ENCODE measurements around the gene SV2C.

Gene SV2C

DNA sequence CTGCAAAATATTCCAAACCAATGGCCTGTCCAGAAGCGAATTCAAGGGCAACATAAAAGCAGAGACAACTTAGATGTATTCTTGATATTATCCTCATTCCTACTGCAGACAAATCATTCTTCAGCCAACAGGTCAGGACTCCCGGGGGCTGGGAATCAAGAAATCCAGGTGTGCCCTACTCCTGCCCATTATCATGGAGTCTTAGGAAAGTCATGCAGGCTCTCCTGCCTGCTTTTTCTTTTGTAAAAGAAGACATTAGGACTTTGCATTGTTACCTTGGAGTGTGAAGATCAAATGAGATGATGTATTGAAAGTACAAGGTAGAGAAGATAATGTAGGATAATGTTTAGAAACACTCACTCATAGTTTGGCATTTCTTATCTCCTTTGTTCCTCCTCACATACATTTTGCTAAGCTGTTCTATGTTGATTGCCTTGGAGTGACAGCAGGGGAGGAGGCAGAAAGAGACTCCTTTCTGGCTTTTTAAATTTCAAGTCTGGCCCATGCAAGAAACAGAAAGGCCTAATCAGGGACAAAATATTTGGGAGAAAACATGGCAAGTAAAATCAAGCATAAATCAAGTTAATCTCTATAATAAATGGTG lies 113.8 kb downstream of the SV2C start:
- Histone ChIP-seq H3K4me3 (ENCODE audit: low read depth in 1 of 5, low read length in 5 of 5) (no peak overlapping the region), H3K9ac (ENCODE audit: low read length in 5 of 5) (no peak overlapping the region), H3K27me3 (ENCODE audit: control insufficient read depth in 5 of 5, insufficient read depth in 4 of 5, low read length in 5 of 5) (peaks cover 0 to 5% (median 0%) of the 10 kb centered on the region in 5 donors), H3K9me3 (ENCODE audit: control insufficient read depth in 5 of 5, low read length in 5 of 5) (no peaks in the 10 kb centered on the region), H3K36me3 (ENCODE audit: control insufficient read depth in 5 of 5, insufficient read depth in 5 of 5, low read length in 5 of 5) (no peaks in the 10 kb centered on the region), H3K27ac (ENCODE audit: low read depth, low read length) (no peak overlapping the region), H3K4me1 (ENCODE audit: control insufficient read depth in 5 of 5, insufficient read depth in 5 of 5, low read length in 5 of 5) (no peaks in the 10 kb centered on the region)

DNA sequence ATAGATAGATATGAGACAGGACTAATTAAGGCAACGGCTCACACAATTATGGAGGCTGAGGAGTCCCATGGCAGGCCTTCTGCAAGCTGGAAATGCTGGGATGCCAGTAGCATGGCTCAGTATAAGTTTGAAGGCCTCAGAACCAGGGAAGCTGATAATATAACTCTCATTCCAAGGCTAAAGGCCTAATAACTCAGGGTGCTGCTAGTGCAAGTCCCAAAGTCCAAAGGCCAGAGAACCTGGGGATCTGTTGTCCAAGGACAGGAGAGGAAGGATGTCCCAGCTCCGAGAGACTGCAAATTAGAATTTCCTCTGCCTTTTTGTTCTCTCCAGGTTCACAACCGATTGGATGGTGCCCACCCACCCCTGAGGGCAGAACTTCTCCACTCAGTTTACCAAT lies 114.5 kb downstream of the SV2C start:
- H3K9ac ChIP-seq (ENCODE audit: low read length in 5 of 5) = no peak overlapping the region
- no peak overlapping the region for H3K27ac ChIP-seq (ENCODE audit: low read depth, low read length)
- peaks cover 0 to 5% (median 0%) of the 10 kb centered on the region in 5 donors for H3K27me3 ChIP-seq (ENCODE audit: control insufficient read depth in 5 of 5, insufficient read depth in 4 of 5, low read length in 5 of 5)
- H3K4me3 ChIP-seq (ENCODE audit: low read depth in 1 of 5, low read length in 5 of 5) = no peak overlapping the region
- H3K36me3 ChIP-seq (ENCODE audit: control insufficient read depth in 5 of 5, insufficient read depth in 5 of 5, low read length in 5 of 5) = no peaks in the 10 kb centered on the region
- H3K4me1 ChIP-seq (ENCODE audit: control insufficient read depth in 5 of 5, insufficient read depth in 5 of 5, low read length in 5 of 5) = no peaks in the 10 kb centered on the region
- H3K9me3 ChIP-seq (ENCODE audit: control insufficient read depth in 5 of 5, low read length in 5 of 5) = no peaks in the 10 kb centered on the region

DNA sequence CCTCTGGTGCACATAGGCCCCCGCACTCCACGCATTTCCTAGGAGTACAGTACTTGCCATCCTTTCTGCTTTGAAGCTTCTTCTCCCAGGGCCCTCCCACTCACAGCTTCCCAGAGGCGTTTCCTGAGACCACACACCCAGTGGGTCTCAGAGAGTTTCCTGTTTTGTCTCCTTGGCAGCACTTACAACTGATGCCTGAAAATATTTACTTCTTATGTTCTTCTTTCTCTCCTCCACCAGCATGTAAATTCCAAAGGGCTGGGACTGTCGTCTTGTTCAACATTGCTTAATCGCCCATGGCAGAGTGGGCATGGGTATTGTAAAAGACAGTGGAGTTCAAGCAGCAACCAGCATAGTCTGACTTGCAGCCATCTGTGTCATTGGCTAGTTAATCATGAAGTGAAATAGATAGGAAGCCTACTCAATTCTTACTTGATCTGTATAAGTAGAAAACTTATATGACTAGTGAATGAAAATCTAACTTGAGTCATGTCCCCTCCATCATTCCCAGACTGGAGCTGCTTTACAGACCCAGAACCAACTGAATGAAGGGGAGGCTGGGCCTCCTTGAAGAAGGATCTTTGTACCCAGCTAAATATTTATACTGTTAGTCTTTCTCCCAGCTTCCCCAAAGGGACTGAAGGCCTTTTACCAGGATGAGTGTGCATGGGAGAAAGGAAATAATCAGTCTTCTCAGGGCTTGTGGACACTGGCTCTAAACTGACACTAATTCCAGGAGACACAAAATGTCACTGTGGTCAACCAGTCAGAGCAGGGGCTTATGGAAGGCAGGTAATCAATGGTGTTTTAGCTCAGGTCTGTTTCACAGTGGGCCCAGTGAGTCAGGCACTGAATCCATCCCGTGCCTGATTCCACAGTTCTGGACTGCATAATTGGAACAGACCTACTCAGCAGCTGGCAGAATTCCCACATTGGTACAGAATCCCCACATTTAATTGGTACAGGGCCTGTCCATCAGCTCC lies 116.4 kb downstream of the SV2C start:
- Histone ChIP-seq H3K4me3 (ENCODE audit: low read depth in 1 of 5, low read length in 5 of 5) (no peak overlapping the region), H3K36me3 (ENCODE audit: control insufficient read depth in 5 of 5, insufficient read depth in 5 of 5, low read length in 5 of 5) (no peaks in the 10 kb centered on the region), H3K9ac (ENCODE audit: low read length in 5 of 5) (no peak overlapping the region), H3K27ac (ENCODE audit: low read depth, low read length) (no peak overlapping the region), H3K4me1 (ENCODE audit: control insufficient read depth in 5 of 5, insufficient read depth in 5 of 5, low read length in 5 of 5) (no peaks in the 10 kb centered on the region), H3K27me3 (ENCODE audit: control insufficient read depth in 5 of 5, insufficient read depth in 4 of 5, low read length in 5 of 5) (peaks cover 0 to 5% (median 0%) of the 10 kb centered on the region in 5 donors), H3K9me3 (ENCODE audit: control insufficient read depth in 5 of 5, low read length in 5 of 5) (no peaks in the 10 kb centered on the region)

DNA sequence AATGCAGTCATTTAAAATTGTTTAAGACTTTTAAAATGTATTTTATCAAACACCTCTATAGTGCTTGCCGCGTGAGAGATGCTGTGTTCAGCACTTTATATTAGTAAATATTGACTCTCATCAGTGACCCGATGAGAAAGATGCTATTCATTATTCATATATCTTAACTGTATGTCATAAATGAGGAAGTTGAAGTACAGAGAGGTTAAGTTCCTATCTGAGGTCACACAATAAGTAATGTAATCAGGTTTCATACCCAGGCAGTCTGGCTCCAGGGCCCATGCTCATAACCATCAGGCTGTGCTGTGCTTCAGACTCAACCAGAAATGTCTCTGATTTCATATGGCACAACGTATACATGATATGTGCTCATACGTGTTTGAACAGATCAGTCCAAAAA lies 119.0 kb downstream of the SV2C start:
- Histone ChIP-seq H3K4me1 (ENCODE audit: control insufficient read depth in 5 of 5, insufficient read depth in 5 of 5, low read length in 5 of 5) (no peaks in the 10 kb centered on the region), H3K9ac (ENCODE audit: low read length in 5 of 5) (no peak overlapping the region)

DNA sequence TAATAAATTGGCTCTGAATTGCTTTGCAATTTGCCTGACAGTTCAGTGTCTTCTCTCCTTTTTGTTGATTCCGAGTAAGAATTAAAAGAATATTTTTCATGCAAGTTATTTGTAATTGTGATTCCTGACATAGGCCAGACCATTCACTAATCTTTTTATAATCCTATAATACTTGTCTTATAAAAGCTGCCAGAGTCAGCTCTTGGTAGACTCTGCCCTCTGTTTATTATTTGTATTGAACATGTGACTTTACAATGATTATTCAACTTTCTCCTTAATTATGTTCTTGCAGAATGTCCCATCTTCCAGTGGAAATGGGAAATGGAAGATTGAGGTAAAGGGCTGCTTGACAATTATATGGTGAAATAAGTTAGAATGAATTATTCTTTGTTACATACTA lies 121.0 kb downstream of the SV2C start:
- Histone ChIP-seq H3K27me3 (ENCODE audit: control insufficient read depth in 5 of 5, insufficient read depth in 4 of 5, low read length in 5 of 5) (no peaks in the 10 kb centered on the region), H3K4me1 (ENCODE audit: control insufficient read depth in 5 of 5, insufficient read depth in 5 of 5, low read length in 5 of 5) (no peaks in the 10 kb centered on the region), H3K9me3 (ENCODE audit: control insufficient read depth in 5 of 5, low read length in 5 of 5) (peaks cover 0 to 3% (median 0%) of the 10 kb centered on the region in 5 donors), H3K9ac (ENCODE audit: low read length in 5 of 5) (no peak overlapping the region), H3K4me3 (ENCODE audit: low read depth in 1 of 5, low read length in 5 of 5) (no peak overlapping the region), H3K27ac (ENCODE audit: low read depth, low read length) (no peak overlapping the region), H3K36me3 (ENCODE audit: control insufficient read depth in 5 of 5, insufficient read depth in 5 of 5, low read length in 5 of 5) (no peaks in the 10 kb centered on the region)

More for the DNA sequence above, 119.0 kb downstream of the SV2C start:
- no peaks in the 10 kb centered on the region for H3K9me3 ChIP-seq (ENCODE audit: control insufficient read depth in 5 of 5, low read length in 5 of 5)
- no peaks in the 10 kb centered on the region for H3K36me3 ChIP-seq (ENCODE audit: control insufficient read depth in 5 of 5, insufficient read depth in 5 of 5, low read length in 5 of 5)
- H3K4me3 ChIP-seq (ENCODE audit: low read depth in 1 of 5, low read length in 5 of 5) = no peak overlapping the region
- no peaks in the 10 kb centered on the region for H3K27me3 ChIP-seq (ENCODE audit: control insufficient read depth in 5 of 5, insufficient read depth in 4 of 5, low read length in 5 of 5)
- H3K27ac ChIP-seq (ENCODE audit: low read depth, low read length) = no peak overlapping the region

DNA sequence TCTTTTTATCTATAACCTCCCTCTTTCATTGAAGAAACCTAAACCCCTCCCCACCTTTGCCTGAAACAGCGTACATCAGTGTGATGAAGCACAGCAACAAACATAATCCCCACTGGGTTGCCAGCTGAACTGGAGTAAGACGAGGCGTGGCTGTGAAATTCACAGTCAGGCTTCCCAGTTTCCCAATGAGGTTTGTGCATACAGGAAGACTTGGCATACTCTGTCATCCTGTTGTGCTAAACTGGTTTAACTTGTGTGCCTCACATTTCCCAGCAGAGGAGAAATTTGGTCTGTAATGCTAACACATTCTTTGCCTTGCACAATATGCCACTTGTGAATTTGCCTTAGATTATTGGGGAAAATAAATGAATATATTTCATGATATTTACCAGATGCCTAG lies 121.5 kb downstream of the SV2C start:
- Histone ChIP-seq H3K27me3 (ENCODE audit: control insufficient read depth in 5 of 5, insufficient read depth in 4 of 5, low read length in 5 of 5) (no peaks in the 10 kb centered on the region), H3K9me3 (ENCODE audit: control insufficient read depth in 5 of 5, low read length in 5 of 5) (peaks cover 3 to 9% (median 3%) of the 10 kb centered on the region in 5 donors), H3K27ac (ENCODE audit: low read depth, low read length) (no peak overlapping the region), H3K4me3 (ENCODE audit: low read depth in 1 of 5, low read length in 5 of 5) (no peak overlapping the region), H3K4me1 (ENCODE audit: control insufficient read depth in 5 of 5, insufficient read depth in 5 of 5, low read length in 5 of 5) (no peaks in the 10 kb centered on the region), H3K9ac (ENCODE audit: low read length in 5 of 5) (no peak overlapping the region), H3K36me3 (ENCODE audit: control insufficient read depth in 5 of 5, insufficient read depth in 5 of 5, low read length in 5 of 5) (no peaks in the 10 kb centered on the region)

DNA sequence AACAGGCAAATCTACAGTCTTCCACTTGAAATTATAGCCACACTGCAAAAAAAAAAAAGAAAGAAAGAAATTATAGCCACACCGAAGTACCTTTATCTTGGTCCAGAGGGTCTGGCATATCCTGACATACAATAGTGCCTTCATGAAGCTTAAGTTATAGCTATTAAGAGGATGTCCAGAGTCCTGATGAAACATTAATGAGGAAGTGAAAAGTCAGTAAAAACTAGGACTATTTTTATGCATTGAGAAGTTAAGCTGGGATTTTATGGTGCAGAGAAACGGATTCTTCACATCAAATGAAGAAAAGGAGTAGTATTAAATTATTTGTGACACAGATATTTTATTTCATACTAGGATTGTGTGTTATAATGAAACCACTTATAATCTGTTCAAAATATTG lies 123.9 kb downstream of the SV2C start:
- H3K9ac ChIP-seq (ENCODE audit: low read length in 5 of 5) = no peak overlapping the region

DNA sequence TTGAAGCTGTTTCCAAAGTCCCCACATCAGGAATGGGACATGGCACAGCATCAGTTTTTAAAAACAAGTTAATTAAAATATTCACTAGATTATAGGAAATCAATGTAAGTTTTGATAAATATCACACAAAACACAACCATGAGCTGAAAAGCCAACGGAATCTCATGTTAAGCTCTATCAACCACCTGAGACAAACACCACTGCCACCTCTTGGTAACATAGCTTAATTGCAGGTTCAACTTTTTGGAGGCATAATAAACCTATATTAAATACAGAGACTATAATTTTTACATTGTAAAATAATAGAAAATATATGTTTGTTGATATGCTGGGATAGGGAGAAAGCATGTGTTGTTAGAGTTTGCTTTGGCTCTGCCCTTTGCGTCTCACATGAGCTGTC lies 126.1 kb downstream of the SV2C start:
- H3K4me1 ChIP-seq (ENCODE audit: control insufficient read depth in 5 of 5, insufficient read depth in 5 of 5, low read length in 5 of 5) = no peaks in the 10 kb centered on the region
- no peak overlapping the region for H3K27ac ChIP-seq (ENCODE audit: low read depth, low read length)
- H3K9ac ChIP-seq (ENCODE audit: low read length in 5 of 5) = no peak overlapping the region
- H3K36me3 ChIP-seq (ENCODE audit: control insufficient read depth in 5 of 5, insufficient read depth in 5 of 5, low read length in 5 of 5) = no peaks in the 10 kb centered on the region
- no peak overlapping the region for H3K4me3 ChIP-seq (ENCODE audit: low read depth in 1 of 5, low read length in 5 of 5)
- H3K27me3 ChIP-seq (ENCODE audit: control insufficient read depth in 5 of 5, insufficient read depth in 4 of 5, low read length in 5 of 5) = no peaks in the 10 kb centered on the region
- H3K9me3 ChIP-seq (ENCODE audit: control insufficient read depth in 5 of 5, low read length in 5 of 5) = peaks cover 3 to 11% (median 4%) of the 10 kb centered on the region in 5 donors

More for the DNA sequence above, 123.9 kb downstream of the SV2C start:
- H3K36me3 ChIP-seq (ENCODE audit: control insufficient read depth in 5 of 5, insufficient read depth in 5 of 5, low read length in 5 of 5) = no peaks in the 10 kb centered on the region
- H3K4me1 ChIP-seq (ENCODE audit: control insufficient read depth in 5 of 5, insufficient read depth in 5 of 5, low read length in 5 of 5) = no peaks in the 10 kb centered on the region
- H3K4me3 ChIP-seq (ENCODE audit: low read depth in 1 of 5, low read length in 5 of 5) = no peak overlapping the region
- no peak overlapping the region for H3K27ac ChIP-seq (ENCODE audit: low read depth, low read length)
- no peaks in the 10 kb centered on the region for H3K27me3 ChIP-seq (ENCODE audit: control insufficient read depth in 5 of 5, insufficient read depth in 4 of 5, low read length in 5 of 5)
- peaks cover 3 to 11% (median 4%) of the 10 kb centered on the region in 5 donors for H3K9me3 ChIP-seq (ENCODE audit: control insufficient read depth in 5 of 5, low read length in 5 of 5)

DNA sequence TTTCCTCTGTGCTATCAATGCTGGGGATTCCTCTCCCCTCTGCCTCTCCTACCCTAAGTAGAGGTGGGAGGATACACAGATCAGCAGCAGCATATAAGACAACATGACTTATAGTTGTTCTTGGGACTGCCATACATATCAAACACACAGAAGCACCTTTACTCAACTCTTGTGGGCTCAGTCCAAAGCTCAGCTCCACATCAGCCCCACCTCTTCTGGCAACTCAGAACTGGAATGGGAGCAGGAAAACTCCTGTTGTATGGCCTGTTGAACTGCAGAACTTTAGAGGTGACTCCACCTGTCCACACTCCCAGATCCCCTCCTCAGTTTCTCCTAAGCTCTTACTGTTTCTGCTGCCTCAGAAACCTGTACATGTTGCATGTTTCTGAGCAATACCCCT lies 127.8 kb downstream of the SV2C start:
- no peaks in the 10 kb centered on the region for H3K36me3 ChIP-seq (ENCODE audit: control insufficient read depth in 5 of 5, insufficient read depth in 5 of 5, low read length in 5 of 5)
- H3K9ac ChIP-seq (ENCODE audit: low read length in 5 of 5) = no peak overlapping the region
- no peak overlapping the region for H3K27ac ChIP-seq (ENCODE audit: low read depth, low read length)
- no peak overlapping the region for H3K4me3 ChIP-seq (ENCODE audit: low read depth in 1 of 5, low read length in 5 of 5)
- peaks cover 3 to 11% (median 4%) of the 10 kb centered on the region in 5 donors for H3K9me3 ChIP-seq (ENCODE audit: control insufficient read depth in 5 of 5, low read length in 5 of 5)
- no peaks in the 10 kb centered on the region for H3K27me3 ChIP-seq (ENCODE audit: control insufficient read depth in 5 of 5, insufficient read depth in 4 of 5, low read length in 5 of 5)
- H3K4me1 ChIP-seq (ENCODE audit: control insufficient read depth in 5 of 5, insufficient read depth in 5 of 5, low read length in 5 of 5) = no peaks in the 10 kb centered on the region

DNA sequence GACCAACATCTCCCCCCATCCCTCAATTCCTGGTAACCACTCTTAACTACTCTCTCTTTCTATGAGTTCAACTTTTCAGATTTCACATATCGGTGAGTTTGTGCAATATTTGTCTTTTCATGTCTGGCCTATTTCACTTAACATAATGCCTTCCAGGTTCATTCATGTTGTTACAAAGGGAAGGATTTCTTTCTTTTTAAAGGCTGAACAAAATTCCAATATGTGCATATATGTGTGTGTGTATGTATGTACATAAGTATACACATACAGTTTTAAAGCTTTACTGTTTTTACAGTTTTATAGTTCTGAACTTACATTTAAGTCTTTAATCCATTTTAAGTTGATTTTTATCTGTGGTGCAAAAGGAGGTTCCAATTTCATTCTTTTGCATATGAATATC lies 130.7 kb downstream of the SV2C start:
- H3K4me3 ChIP-seq (ENCODE audit: low read depth in 1 of 5, low read length in 5 of 5) = no peak overlapping the region
- no peaks in the 10 kb centered on the region for H3K36me3 ChIP-seq (ENCODE audit: control insufficient read depth in 5 of 5, insufficient read depth in 5 of 5, low read length in 5 of 5)
- no peak overlapping the region for H3K9ac ChIP-seq (ENCODE audit: low read length in 5 of 5)
- no peaks in the 10 kb centered on the region for H3K27me3 ChIP-seq (ENCODE audit: control insufficient read depth in 5 of 5, insufficient read depth in 4 of 5, low read length in 5 of 5)
- H3K27ac ChIP-seq (ENCODE audit: low read depth, low read length) = no peak overlapping the region
- no peaks in the 10 kb centered on the region for H3K4me1 ChIP-seq (ENCODE audit: control insufficient read depth in 5 of 5, insufficient read depth in 5 of 5, low read length in 5 of 5)
- H3K9me3 ChIP-seq (ENCODE audit: control insufficient read depth in 5 of 5, low read length in 5 of 5) = peaks cover 3 to 11% (median 5%) of the 10 kb centered on the region in 5 donors
